IPS DF 4.7 (cell line): ENCODE measurements around the gene MUC22.
"Not testable (repeated sequence)": the region's sequence is repeated elsewhere in the genome, so short reads cannot be mapped to it uniquely, and the experiment has no call there.

ENCODE experiments used
- DNase-seq: peaks from one replicate; pipeline ENCODE4 v3.0.0-alpha.2; 2013; ENCODE audit warnings: low spot score; ENCODE audit errors: extremely low read depth

MUC22 gene

GRCh38 chr6:30997301-30997700 is 13.0 kb upstream of the MUC22 start:
- DNase-seq = no peak

GRCh38 chr6:30998785-30999184 is 11.5 kb upstream of the MUC22 start:
- DNase-seq = no peak

- not testable (repeated sequence) for DNase-seq
Measured at GRCh38 chr6:31000067-31000860, 10.0 kb upstream of the MUC22 start.

DNA sequence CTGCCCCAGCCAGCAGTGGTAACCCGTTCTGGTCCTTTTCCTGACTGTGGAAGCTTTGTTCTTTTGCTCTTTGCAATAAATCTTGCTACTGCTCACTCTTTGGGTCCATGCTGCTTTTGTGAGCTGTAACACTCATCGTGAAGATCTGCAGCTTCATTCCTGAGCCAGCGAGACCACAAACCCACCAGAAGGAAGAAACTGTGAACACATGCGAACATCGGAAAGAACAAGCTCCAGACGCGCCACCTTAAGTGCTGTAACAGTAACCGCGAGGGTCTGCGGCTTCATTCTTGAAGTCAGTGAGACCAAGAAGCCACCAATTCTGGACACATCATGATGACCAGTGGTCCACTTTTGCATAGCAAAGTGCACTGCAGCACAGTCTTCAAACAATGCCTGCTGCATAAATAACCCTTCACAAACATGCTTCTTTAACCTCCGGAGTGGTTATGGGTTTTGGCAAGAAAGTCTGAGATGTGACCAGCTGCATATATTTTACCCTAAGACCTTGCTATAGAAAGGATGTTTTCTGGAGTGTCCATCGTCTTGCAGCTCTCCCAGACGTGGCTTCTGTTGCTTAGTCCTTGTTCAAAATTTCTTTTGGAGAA is 8.9 kb upstream of the MUC22 start:
- no peak for DNase-seq

GRCh38 chr6:31002471-31002870 is 7.8 kb upstream of the MUC22 start:
- DNase-seq = no peak

DNA sequence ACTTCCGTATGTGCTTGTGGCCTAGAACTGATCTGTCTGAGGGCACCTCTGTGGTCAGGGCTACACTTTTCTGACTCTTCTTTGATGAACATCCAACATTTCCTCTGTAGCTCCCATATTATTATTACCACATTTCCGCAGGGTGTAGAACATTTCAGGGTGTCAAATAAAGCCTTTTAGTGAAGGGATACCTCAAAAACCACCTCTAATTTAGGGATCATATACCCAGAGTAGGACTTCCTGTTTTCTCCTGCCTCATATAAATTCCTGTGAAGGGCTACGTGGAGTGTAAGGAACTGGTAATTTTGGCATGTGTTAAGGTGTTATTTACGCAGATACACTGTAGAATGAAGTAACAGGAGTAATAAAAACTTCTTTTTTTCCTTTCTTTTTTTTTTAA is 5.5 kb upstream of the MUC22 start:
- no peak for DNase-seq

GRCh38 chr6:31005249-31006020 is 4.8 kb upstream of the MUC22 start:
- no peak for DNase-seq

GRCh38 chr6:31007694-31008093 is 2.6 kb upstream of the MUC22 start:
- DNase-seq = no peak

DNA sequence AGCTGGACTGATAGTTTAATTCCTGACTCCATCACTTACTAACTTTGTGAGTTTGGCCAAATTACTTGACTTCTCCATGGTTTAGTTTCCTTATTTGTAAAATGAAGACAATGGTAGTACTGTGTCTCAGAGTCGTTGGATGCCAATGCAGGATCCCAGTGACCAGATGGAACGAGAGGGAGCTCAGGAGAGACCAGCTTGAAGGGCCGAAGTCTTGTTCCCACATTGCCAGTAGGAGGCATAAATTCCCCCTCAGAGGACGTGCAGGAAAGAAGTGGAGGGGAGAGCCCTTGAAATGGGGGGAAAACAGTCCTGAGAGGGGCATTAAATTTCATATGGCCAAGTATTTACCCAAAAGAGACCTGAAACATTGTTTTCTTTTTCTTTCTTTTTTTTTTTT is 2.1 kb upstream of the MUC22 start:
- DNase-seq = no peak

GRCh38 chr6:31009731-31010130 is 543 bp upstream of the MUC22 start:
- DNase-seq = no peak

- DNase-seq = no peak
Measured at GRCh38 chr6:31011153-31011552, 879 bp downstream of the MUC22 start.

DNA sequence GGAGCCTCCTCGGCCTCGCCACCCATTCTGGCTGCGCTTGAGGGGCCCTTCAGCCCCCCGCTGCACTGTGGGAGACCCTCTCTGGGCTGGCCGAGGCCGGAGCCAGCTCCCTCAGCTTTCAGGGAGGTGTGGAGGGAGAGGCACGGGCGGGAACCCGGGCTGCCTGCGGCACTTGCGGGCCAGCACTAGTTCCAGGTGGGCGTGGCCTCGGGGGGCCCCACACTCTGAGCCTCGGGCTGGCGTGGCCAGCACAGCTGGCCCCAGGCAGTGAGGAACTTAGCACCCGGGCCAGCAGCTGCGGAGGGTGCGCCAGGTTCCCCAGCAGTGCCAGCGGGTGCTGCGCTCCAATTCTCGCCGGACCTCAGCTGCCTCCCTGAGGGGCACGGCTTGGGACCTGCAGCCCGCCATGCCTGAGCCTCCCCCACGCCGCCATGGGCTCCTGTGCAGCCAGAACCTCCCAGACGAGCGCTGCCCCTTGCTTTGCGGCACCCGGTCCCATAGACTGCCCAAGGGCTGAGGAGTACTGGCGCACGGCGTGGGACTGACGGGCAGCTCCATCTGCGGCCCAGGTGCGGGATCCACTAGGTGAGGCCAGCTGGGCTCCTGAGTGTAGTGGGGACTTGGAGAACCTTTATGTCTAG is 6.5 kb downstream of the MUC22 start:
- no peak for DNase-seq

DNA sequence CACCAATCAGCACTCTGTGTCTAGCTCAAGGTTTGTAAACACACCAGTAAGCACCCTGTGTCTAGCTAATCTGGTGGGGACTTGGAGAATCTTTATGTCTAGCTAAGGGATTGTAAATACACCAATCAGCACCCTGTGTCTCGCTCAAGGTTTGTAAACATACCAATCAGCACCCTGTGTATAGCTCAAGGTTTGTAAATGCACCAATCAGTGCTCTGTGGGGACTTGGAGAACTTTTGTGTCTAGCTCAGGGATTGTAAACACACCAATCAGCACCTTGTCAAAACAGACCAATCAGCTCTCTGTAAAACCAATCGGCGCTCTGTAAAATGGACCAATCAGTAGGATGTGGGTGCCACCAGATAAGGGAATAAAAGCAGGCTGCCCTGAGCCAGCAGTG is 7.2 kb downstream of the MUC22 start:
- not testable (repeated sequence) for DNase-seq

- DNase-seq = no peak
Measured at GRCh38 chr6:31020057-31020456, 9.8 kb downstream of the MUC22 start.

GRCh38 chr6:31020631-31021255 is 10.5 kb downstream of the MUC22 start:
- DNase-seq = not testable (repeated sequence)

- DNase-seq = not testable (repeated sequence)
Measured at GRCh38 chr6:31021705-31022531, 11.6 kb downstream of the MUC22 start.

DNA sequence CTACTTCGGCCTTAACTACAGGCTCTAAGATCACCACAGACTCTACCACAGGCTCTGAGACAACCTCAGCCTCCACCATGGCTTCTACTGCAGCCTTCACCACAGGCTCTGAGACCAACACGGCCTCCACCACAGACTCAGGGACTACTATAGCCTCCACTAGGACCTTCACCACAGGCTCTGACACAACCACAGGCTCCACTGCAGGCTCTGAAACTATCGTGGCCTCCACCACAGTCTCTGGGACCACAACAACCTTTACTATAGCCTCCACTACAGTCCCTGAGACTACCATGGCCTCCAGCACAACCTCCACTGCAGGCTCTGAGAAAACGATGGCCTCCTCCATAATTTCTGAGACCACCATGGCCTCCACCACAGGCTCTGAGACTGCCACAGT is 15.3 kb downstream of the MUC22 start:
- DNase-seq = no peak

DNA sequence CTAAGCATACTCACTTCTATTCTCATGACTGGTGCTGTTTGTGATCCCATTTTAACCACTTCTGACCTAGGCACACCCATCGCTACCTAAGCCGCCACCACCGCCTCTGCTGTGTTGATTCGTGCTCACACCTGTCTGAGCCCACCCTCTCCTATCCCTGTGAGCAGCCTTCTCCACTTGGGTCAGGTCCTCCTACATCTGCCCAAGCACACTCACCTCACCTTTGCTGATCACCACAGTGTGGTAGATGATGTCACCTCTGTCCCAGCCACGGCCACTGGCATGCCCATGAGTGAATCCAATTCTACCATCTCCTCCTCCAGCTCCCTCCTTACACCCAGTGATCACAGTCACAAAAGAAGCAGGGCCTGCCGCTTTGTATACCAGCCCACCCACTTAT is 20.8 kb downstream of the MUC22 start:
- DNase-seq = no peak

DNA sequence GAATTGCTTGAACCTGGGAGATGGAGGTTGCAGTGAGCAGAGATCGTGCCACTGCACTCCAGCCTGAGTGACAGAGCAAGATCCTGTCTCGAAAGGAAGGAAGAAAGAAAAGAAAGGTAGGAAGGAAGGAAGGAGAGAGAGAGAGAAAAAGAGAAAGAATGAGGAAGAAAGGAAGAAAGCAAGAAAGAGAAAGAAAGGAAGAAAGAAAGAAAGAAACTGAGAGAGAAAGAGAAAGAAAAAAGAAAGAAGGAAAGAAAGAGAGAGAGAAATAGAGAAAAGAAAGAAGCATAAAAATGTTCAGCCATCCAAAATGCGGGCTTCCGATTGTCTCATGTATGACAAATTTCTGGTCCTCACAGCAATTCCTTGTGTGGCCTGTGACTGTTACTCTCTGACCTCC is 22.8 kb downstream of the MUC22 start:
- no peak for DNase-seq

DNA sequence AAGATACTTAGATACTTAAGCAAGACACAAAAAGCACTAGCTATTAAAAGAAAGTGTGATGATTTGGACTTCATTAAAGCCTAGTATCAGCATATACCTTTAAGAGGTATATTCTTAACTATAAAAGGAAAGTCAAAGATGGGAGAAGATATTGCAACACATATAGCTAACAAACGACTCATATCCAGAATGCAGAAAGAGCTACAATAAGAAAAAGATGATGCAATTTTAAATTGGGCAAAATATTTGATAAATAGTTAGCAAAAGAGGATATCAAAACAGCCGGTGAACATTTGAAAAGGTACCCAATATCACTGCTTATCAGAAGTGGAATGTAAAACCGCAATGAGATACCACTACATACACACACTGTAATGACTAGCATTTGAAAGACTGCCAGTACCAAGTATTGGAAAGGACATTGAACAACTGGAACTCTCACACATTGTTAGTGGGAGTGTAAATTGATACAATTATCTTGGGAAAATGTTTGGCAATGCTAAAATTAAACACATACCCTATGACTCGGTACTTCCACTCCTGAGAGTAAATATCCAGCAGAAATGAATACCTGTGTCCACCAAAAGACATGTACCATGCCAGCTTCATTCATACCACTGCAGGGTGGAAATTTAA is 25.7 kb downstream of the MUC22 start:
- DNase-seq = no peak
